Measurements from ENCODE around the gene SP2. TPM values are rescaled to one million over a fixed set of nuclear protein-coding genes. Genes with fewer than 3 reads are reported as not detected.

Gene SP2
- total RNA-seq, 2 experiments from 2014 or later = 5.8 to 22.1 TPM

GRCh38 chr17:47928415-47928814, 32.4 kb downstream of the SP2 start:
- intact Hi-C loops (cut with micrococcal nuclease; ENCODE audit: unreplicated experiment) = no loop called here
- Histone ChIP-seq H3K4me2 (ENCODE audit: low read length) (no peak overlapping the region), H3K4me3 (ENCODE audit: low read depth, low read length, poor library complexity, severe bottlenecking) (no peak overlapping the region), H3K9me2 (ENCODE audit: insufficient read depth, low read length) (no peaks in the 10 kb centered on the region), H4K20me1 (ENCODE audit: insufficient read depth, low read length) (no peaks in the 10 kb centered on the region), H3K9me3 (ENCODE audit: low read length) (no peaks in the 10 kb centered on the region), H3K27ac (ENCODE audit: low read depth, low read length, poor library complexity, severe bottlenecking) (no peak overlapping the region), H2AFZ (ENCODE audit: low read length) (no peak overlapping the region), H3K4me1 (ENCODE audit: insufficient read depth, low read length, poor library complexity, severe bottlenecking) (no peaks in the 10 kb centered on the region), H3K36me3 (ENCODE audit: insufficient read depth, low read length) (peaks cover 55% of the 10 kb centered on the region; the same call in 1 of the 2 replicates), H3K79me2 (ENCODE audit: insufficient read depth, low read depth, low read length) (no peaks in the 10 kb centered on the region)
- TF ChIP-seq CTCF (conservative IDR thresholded peaks at IDR 0.05; ENCODE audit: low read length) (no peak), EZH2phosphoT487 (IDR thresholded peaks at IDR 0.05; ENCODE audit: borderline replicate concordance, low read depth, low read length) (no peak)
- no peak for DNase-seq (ENCODE audit: low spot score)
- BruUV-seq (replicated peaks) = TSS peak; percentile 80
- ChIA-PET CTCF (ENCODE audit: unreplicated experiment) (no interaction called here), POLR2A (no interaction called here)

GRCh38 chr17:47929218-47930000, 33.4 kb downstream of the SP2 start:
- Histone ChIP-seq H2AFZ (ENCODE audit: low read length) (no peak overlapping the region), H3K9me2 (ENCODE audit: insufficient read depth, low read length) (no peaks in the 10 kb centered on the region), H3K27ac (ENCODE audit: low read depth, low read length, poor library complexity, severe bottlenecking) (no peak overlapping the region), H3K4me2 (ENCODE audit: low read length) (no peak overlapping the region), H3K4me3 (ENCODE audit: low read depth, low read length, poor library complexity, severe bottlenecking) (no peak overlapping the region), H3K4me1 (ENCODE audit: insufficient read depth, low read length, poor library complexity, severe bottlenecking) (no peaks in the 10 kb centered on the region), H4K20me1 (ENCODE audit: insufficient read depth, low read length) (no peaks in the 10 kb centered on the region), H3K36me3 (ENCODE audit: insufficient read depth, low read length) (peaks cover 45% of the 10 kb centered on the region; the same call in 1 of the 2 replicates), H3K9me3 (ENCODE audit: low read length) (no peaks in the 10 kb centered on the region), H3K79me2 (ENCODE audit: insufficient read depth, low read depth, low read length) (no peaks in the 10 kb centered on the region)
- intact Hi-C loops (cut with micrococcal nuclease; ENCODE audit: unreplicated experiment) = no loop called here
- BruUV-seq (replicated peaks) = no TSS peak
- ChIA-PET CTCF (ENCODE audit: unreplicated experiment) (no interaction called here), POLR2A (interaction anchor here (0.8 kb wide), 1 partner anchor 13 kb away, joined by 3 read pairs; no protein-coding TSS in a partner anchor)
- DNase-seq (ENCODE audit: low spot score) = no peak
- no peak for TF ChIP-seq EZH2phosphoT487 (IDR thresholded peaks at IDR 0.05; ENCODE audit: borderline replicate concordance, low read depth, low read length)
- TF ChIP-seq CTCF (conservative IDR thresholded peaks at IDR 0.05; ENCODE audit: low read length) = no peak

- H3K4me2 ChIP-seq (ENCODE audit: low read length) = no peak overlapping the region
- no peak overlapping the region for H2AFZ ChIP-seq (ENCODE audit: low read length)
- POLR2A ChIA-PET = no interaction called here
Observed at GRCh38 chr17:47931848-47932247, 35.8 kb downstream of the SP2 start.

More at GRCh38 chr17:47931848-47932247, 35.8 kb downstream of the SP2 start:
- TF ChIP-seq EZH2phosphoT487 (IDR thresholded peaks at IDR 0.05; ENCODE audit: borderline replicate concordance, low read depth, low read length) = no peak
- no peak for TF ChIP-seq CTCF (conservative IDR thresholded peaks at IDR 0.05; ENCODE audit: low read length)
- Histone ChIP-seq H3K4me3 (ENCODE audit: low read depth, low read length, poor library complexity, severe bottlenecking) (no peak overlapping the region), H3K79me2 (ENCODE audit: insufficient read depth, low read depth, low read length) (no peaks in the 10 kb centered on the region), H3K36me3 (ENCODE audit: insufficient read depth, low read length) (peaks cover 26% of the 10 kb centered on the region; the same call in 1 of the 2 replicates), H4K20me1 (ENCODE audit: insufficient read depth, low read length) (no peaks in the 10 kb centered on the region), H3K4me1 (ENCODE audit: insufficient read depth, low read length, poor library complexity, severe bottlenecking) (no peaks in the 10 kb centered on the region), H3K9me2 (ENCODE audit: insufficient read depth, low read length) (no peaks in the 10 kb centered on the region), H3K27ac (ENCODE audit: low read depth, low read length, poor library complexity, severe bottlenecking) (no peak overlapping the region), H3K9me3 (ENCODE audit: low read length) (no peaks in the 10 kb centered on the region)
- intact Hi-C loops (cut with micrococcal nuclease; ENCODE audit: unreplicated experiment) = no loop called here
- no TSS peak for BruUV-seq (replicated peaks)
- CTCF ChIA-PET (ENCODE audit: unreplicated experiment) = no interaction called here
- no peak for DNase-seq (ENCODE audit: low spot score)
